IgD-negative memory B cell (primary cell): ENCODE results near the gene UBR4. TPM values are rescaled to one million over a fixed set of nuclear protein-coding genes. Genes with fewer than 3 reads are reported as not detected.

Experiments
- H3K27ac Mint-ChIP-seq, 3 donors: one replicate each; pipeline ENCODE4 v1.8.0; 2020 to 2022; ENCODE audit warnings: mild to moderate bottlenecking in 3 of 3, mixed read lengths in 3 of 3, moderate library complexity in 1 of 3
- H3K27me3 Mint-ChIP-seq: one replicate; pipeline ENCODE4 v1.8.0; 2021; ENCODE audit warnings: mixed read lengths
- H3K36me3 Mint-ChIP-seq: one replicate; pipeline ENCODE4 v1.8.0; 2020; ENCODE audit warnings: mild to moderate bottlenecking, mixed read lengths
- H3K4me1 Mint-ChIP-seq, 3 donors: one replicate each; pipeline ENCODE4 v1.8.0; 2020 to 2022; ENCODE audit warnings: mixed read lengths in 3 of 3, mild to moderate bottlenecking in 1 of 3
- H3K4me3 Mint-ChIP-seq, 4 donors: one replicate each; pipeline ENCODE4 v1.8.0; 2020 to 2022; ENCODE audit warnings: mild to moderate bottlenecking in 4 of 4, mixed read lengths in 4 of 4, moderate library complexity in 3 of 4
- H3K9me3 Mint-ChIP-seq, 3 donors: one replicate each; pipeline ENCODE4 v1.8.0; 2020 to 2021; ENCODE audit warnings: mixed read lengths in 3 of 3, mild to moderate bottlenecking in 1 of 3
- polyA plus RNA-seq: library from polyadenylated mRNA; unstranded; fragments of 300-500 nt; fragmentation: Illumina TruSeq; gene quantifications from one replicate; pipeline ENCODE4 v1.2.3, GENCODE V29; 2021

Gene UBR4
- polyA plus RNA-seq, 1 donor from 2014 or later: 14.1 TPM

DNA sequence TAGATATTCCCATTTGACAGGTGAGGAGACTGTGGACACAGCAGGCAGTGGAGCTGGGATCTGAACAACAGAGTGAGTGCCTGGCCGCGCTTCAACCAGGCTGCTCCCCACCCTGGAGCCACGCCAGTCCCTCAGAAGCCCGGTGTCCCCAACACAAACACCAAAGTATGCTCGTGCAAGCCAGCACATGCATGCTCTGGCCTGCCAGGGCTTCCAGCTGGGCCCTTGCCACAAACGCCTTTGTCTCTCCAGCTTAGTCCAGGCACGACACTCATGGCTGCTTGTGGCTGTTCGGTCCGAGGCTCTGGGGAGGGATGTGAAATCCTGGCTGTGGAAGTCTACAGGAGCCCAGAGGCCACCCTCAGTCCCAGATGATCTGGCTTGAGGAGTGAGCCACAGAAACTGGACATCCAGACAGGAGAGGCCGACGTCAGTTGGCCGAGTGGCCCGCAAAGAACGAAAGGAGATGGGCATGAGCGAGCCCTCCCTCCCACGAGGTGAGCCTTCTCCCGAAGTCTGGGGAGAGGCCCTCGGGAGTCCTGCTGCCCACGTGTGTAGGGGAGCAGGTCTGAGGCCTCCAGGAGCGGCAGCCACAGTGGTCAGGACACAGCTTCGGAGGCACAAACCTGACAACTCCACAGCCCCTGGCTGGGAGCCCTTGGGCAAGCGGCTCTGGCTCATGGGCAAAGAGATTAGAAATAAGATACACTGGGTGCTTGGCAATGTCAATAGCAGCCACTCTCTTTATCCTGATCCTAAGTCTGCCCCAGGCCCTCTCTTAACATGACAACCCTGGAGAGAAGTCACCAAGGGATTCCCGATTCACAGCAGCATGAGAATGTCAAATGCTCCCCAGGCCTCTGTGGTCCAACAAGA is 136.5 kb downstream of the UBR4 start:
- Mint-ChIP-seq H3K27me3 (no peaks in the 10 kb centered on the region), H3K36me3 (peaks cover 8% of the 10 kb centered on the region), H3K4me1 (no peaks in the 10 kb centered on the region)

DNA sequence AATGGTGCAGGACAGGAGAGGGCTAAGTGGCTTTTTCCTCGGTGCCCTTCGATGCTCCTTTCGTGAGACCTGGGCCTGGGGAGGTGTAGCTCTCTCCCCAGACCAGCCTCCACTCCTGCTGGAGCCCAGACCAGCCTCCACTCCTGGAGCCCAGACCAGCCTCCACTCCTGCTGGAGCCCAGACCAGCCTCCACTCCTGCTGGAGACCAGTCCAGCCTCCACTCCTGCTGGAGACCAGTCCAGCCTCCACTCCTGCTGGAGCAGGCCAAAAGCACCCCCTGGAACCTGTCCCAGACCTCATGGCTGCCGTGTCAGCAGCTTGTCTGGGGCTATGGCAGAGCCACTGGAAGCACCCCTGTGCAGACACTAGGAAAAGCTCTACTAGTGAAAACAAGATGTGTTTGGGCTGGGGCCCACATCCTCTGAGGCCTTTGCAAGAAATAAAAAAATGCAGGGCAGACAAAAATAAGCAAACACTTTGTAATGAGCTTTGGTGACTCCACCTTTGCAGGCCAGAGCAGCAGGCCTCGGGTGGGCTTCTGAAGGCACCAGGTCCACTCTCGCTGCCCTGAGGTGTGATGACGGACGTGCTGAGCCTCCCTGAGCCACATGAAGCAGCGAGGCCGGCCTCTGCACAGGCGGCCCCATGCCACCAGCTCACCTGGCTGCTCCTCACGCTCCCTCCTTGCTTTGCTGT is 137.6 kb downstream of the UBR4 start:
- Mint-ChIP-seq H3K27me3 (no peaks in the 10 kb centered on the region), H3K36me3 (peaks cover 5% of the 10 kb centered on the region), H3K4me1 (no peaks in the 10 kb centered on the region), H3K4me3 (no peak overlapping the region), H3K27ac (no peak overlapping the region), H3K9me3 (no peaks in the 10 kb centered on the region)

More for the DNA sequence above, 136.5 kb downstream of the UBR4 start:
- no peaks in the 10 kb centered on the region for H3K9me3 Mint-ChIP-seq
- H3K4me3 Mint-ChIP-seq: no peak overlapping the region
- H3K27ac Mint-ChIP-seq: no peak overlapping the region

DNA sequence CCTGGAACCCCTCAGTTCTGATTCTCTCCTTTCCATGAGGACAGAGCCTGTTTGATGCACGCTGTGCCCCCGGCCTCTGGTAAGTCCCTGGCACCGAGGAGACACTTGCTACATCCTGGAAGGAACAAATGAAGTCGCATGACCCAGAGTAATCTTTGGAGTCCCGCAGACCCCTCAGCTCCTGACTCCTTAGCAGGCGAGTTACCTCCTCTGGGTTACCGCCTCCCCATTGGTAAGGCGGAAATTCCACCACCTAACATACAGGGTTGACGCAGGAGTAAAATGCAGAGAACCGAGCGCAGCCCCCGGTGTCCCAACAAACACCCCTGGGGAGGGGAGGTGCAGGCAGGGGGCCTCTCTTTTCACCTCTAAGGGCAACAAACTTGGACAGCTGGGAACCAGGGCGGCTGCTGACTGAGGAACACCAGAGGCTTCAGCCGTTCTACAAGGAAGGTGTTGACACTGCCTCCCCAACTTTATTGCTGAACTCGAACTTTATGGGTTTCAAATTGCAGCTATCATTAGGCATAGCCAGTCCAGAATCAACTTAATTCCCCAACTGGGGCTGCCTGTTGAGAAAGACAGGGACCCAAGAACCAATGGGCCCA is 138.3 kb downstream of the UBR4 start:
- Mint-ChIP-seq H3K4me1 (no peaks in the 10 kb centered on the region), H3K27ac (no peak overlapping the region), H3K4me3 (no peak overlapping the region), H3K9me3 (no peaks in the 10 kb centered on the region), H3K36me3 (peaks cover 2% of the 10 kb centered on the region), H3K27me3 (no peaks in the 10 kb centered on the region)

- H3K27ac Mint-ChIP-seq: no peak overlapping the region
- no peaks in the 10 kb centered on the region for H3K4me1 Mint-ChIP-seq
- no peak overlapping the region for H3K4me3 Mint-ChIP-seq
- no peaks in the 10 kb centered on the region for H3K27me3 Mint-ChIP-seq
- no peaks in the 10 kb centered on the region for H3K9me3 Mint-ChIP-seq
- H3K36me3 Mint-ChIP-seq: peaks cover under 1% of the 10 kb centered on the region
These were observed 139.0 kb downstream of the UBR4 start for GRCh38 chr1:19070891-19071621.

DNA sequence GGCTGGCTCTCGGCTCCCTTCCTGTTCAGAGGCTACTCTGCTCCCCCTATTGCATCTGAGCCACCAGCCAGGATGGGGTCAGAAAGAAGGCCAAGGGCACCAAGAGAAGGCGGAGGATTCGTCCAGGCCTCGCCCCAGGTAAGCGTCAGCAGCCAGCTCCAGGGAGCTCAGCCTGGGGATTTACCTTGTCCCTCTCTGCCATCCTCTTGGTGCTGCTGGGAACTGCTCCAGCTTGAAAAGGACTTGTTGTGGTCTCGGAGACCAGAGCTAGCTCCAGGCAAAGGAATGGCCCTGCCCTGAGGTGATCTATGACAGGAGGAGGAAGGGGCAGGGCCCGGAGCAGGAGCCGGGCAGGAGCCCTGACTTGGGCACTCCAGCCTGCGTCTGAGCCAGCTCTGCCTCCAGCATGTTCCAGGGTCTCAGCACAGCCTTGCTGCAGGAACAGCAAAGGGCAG is 139.8 kb downstream of the UBR4 start:
- H3K4me3 Mint-ChIP-seq: no peak overlapping the region
- H3K9me3 Mint-ChIP-seq: no peaks in the 10 kb centered on the region
- no peaks in the 10 kb centered on the region for H3K4me1 Mint-ChIP-seq
- H3K36me3 Mint-ChIP-seq: no peaks in the 10 kb centered on the region
- no peak overlapping the region for H3K27ac Mint-ChIP-seq
- no peaks in the 10 kb centered on the region for H3K27me3 Mint-ChIP-seq

DNA sequence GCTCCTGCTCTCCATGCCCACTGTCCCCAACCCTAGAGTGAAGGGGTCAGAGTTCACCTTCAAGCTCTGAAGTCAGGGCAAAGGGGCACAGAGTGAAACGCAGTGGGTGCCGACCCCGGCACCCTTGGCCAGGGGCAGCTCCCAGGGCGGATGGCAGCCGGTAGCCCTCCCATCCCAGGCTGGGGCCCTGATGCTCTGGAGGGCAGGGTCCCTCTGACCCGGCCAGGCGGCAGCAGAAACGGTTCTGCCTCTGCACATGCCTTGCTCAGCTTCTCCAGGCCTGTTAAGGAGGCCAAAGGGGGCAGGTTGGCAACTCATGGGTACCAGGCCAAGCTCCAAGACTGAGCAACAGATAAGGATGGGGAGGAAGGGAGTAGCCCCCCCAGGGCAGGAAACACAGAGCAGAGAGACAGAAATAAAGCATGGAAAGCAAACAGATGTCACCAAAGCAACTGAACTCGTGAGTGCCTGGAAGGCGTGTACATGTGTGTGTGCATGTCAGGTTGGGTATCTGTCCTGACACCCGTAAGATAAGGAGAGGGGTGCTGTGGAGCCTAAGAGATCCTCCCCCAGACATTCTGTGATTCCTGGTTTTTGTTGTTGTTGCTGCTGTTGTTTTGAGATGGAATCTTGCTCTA is 141.3 kb downstream of the UBR4 start:
- Mint-ChIP-seq H3K27me3 (no peaks in the 10 kb centered on the region), H3K9me3 (no peaks in the 10 kb centered on the region), H3K4me1 (no peaks in the 10 kb centered on the region), H3K4me3 (no peak overlapping the region), H3K27ac (no peak overlapping the region), H3K36me3 (no peaks in the 10 kb centered on the region)

- Mint-ChIP-seq H3K27ac (no peak overlapping the region), H3K27me3 (no peaks in the 10 kb centered on the region), H3K9me3 (no peaks in the 10 kb centered on the region), H3K36me3 (no peaks in the 10 kb centered on the region), H3K4me3 (no peak overlapping the region), H3K4me1 (no peaks in the 10 kb centered on the region)
These were observed 142.0 kb downstream of the UBR4 start for GRCh38 chr1:19067912-19068638.

DNA sequence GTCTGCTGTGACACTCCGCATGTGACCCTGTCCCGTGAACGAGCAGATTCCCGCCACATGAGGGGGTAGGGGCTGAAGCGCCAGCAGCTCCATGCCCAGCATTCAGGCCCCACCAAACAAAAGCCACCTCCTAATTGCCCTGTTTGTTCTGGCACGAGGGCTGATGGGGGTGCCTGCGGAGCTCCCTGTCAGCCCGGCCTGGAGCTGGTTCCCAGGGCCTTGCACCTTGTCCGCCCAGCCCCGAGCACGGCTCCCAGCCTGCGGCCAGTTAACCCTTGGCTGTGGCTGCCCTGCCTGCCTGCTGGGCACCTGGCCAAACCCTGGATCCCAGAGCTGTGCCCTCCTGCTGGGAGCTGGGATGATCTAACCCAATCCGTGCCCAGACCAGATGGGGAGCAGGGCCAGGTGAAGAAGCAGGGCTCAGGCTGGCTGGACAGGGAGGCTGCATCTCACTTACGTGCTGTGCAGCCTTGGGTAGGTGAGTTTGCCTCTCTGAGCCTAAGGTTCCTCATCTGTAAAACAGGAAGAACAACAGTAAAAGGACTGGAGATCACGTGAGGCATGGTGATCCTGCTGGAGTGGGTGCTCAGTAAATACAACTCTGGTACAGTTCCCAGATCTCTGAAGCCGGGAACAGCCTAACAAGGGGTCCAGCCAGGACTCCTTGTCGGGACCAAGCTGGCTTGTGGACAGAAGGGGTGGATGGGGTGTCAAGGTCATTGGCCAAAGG is 142.7 kb downstream of the UBR4 start:
- no peaks in the 10 kb centered on the region for H3K9me3 Mint-ChIP-seq
- no peak overlapping the region for H3K27ac Mint-ChIP-seq
- H3K4me3 Mint-ChIP-seq: no peak overlapping the region
- no peaks in the 10 kb centered on the region for H3K27me3 Mint-ChIP-seq
- H3K36me3 Mint-ChIP-seq: no peaks in the 10 kb centered on the region
- no peaks in the 10 kb centered on the region for H3K4me1 Mint-ChIP-seq

GRCh38 chr1:19066874-19067181 is 143.2 kb downstream of the UBR4 start:
- Mint-ChIP-seq H3K27me3 (no peaks in the 10 kb centered on the region), H3K27ac (no peak overlapping the region), H3K36me3 (no peaks in the 10 kb centered on the region), H3K4me3 (no peak overlapping the region), H3K4me1 (no peaks in the 10 kb centered on the region), H3K9me3 (peaks cover 0 to 2% (median 0%) of the 10 kb centered on the region in 3 donors)

GRCh38 chr1:19066248-19066873 is 143.7 kb downstream of the UBR4 start:
- Mint-ChIP-seq H3K4me1 (no peaks in the 10 kb centered on the region), H3K27me3 (no peaks in the 10 kb centered on the region), H3K36me3 (no peaks in the 10 kb centered on the region), H3K27ac (no peak overlapping the region), H3K4me3 (no peak overlapping the region), H3K9me3 (peaks cover 0 to 3% (median under 1%) of the 10 kb centered on the region in 3 donors)

GRCh38 chr1:19065526-19066247 is 144.4 kb downstream of the UBR4 start:
- Mint-ChIP-seq H3K9me3 (peaks cover 0 to 3% (median 2%) of the 10 kb centered on the region in 3 donors), H3K4me3 (no peak overlapping the region), H3K36me3 (no peaks in the 10 kb centered on the region), H3K4me1 (no peaks in the 10 kb centered on the region), H3K27me3 (no peaks in the 10 kb centered on the region), H3K27ac (no peak overlapping the region)

DNA sequence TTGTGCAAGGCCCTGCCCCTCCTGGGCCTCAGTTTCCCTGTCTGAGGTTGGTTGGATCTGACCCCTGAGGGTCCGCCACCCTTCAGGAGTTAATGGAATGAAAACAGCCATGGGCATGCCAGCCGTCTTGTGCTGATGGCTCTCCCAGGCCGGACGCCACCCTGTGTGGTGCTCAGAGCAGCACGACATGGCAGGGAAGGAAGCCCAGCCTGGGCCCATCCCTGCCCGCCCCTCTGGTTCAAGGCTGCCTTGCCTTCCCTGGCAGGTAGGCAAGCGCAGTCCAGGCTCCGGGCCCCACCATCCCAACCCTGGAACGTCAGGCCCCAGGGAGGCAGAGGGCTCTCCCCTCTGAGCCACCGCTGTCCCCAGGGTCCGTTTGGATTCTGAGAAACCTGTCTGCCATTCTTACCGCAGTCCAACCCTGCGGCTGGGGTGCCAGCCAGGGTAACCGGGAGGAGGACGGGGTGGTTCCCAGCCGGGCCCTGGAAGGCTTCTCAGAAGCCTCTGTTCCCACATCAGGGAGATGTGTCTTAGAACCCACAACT is 145.1 kb downstream of the UBR4 start:
- H3K36me3 Mint-ChIP-seq: no peaks in the 10 kb centered on the region

More for the DNA sequence above, 145.1 kb downstream of the UBR4 start:
- H3K27me3 Mint-ChIP-seq: no peaks in the 10 kb centered on the region
- H3K4me3 Mint-ChIP-seq: no peak overlapping the region
- peaks cover 0 to 3% (median 2%) of the 10 kb centered on the region in 3 donors for H3K9me3 Mint-ChIP-seq
- H3K27ac Mint-ChIP-seq: no peak overlapping the region
- H3K4me1 Mint-ChIP-seq: no peaks in the 10 kb centered on the region
